GM19397 (cell line): ENCODE data around the gene HRAS.
A peak's percentile ranks its signal among the peaks of the same experiment; 100 is the strongest.
"Not testable (repeated sequence)": the region's sequence is repeated elsewhere in the genome, so short reads cannot be mapped to it uniquely, and the experiment has no call there.

ENCODE experiments used
- ATAC-seq: cut with Tn5 transposase; IDR thresholded peaks from one replicate; pipeline ENCODE4 v1.9.1; 2021; ENCODE audit warnings: mild to moderate bottlenecking, moderate library complexity; ENCODE audit not compliant: unreplicated experiment

The HRAS gene

GRCh38 chr11:534396-535209, 773 bp downstream of the HRAS start:
- ATAC-seq = no peak

- no peak for ATAC-seq
Observed at GRCh38 chr11:533586-534395, 1.6 kb downstream of the HRAS start.

- ATAC-seq = no peak
Observed at GRCh38 chr11:532986-533585, 2.3 kb downstream of the HRAS start.

GRCh38 chr11:532527-532985, 2.8 kb downstream of the HRAS start:
- no peak for ATAC-seq

- ATAC-seq = no peak
Observed at GRCh38 chr11:531919-532526, 3.4 kb downstream of the HRAS start.

- ATAC-seq = no peak
Observed at GRCh38 chr11:530960-531831, 4.2 kb downstream of the HRAS start.

GRCh38 chr11:529728-530411, 5.5 kb downstream of the HRAS start:
- ATAC-seq = no peak

GRCh38 chr11:528815-529727, 6.3 kb downstream of the HRAS start:
- no peak for ATAC-seq

GRCh38 chr11:528166-528814, 7.1 kb downstream of the HRAS start:
- no peak for ATAC-seq

GRCh38 chr11:526192-526591, 9.2 kb downstream of the HRAS start:
- ATAC-seq = no peak

- ATAC-seq = no peak
Observed at GRCh38 chr11:521177-521688, 14.1 kb downstream of the HRAS start.

- no peak for ATAC-seq
Observed at GRCh38 chr11:520428-521176, 14.8 kb downstream of the HRAS start.

GRCh38 chr11:518463-519202, 16.7 kb downstream of the HRAS start:
- peak; percentile 90 for ATAC-seq

- ATAC-seq = not testable (repeated sequence)
Observed at GRCh38 chr11:516918-517685, 18.3 kb downstream of the HRAS start.

GRCh38 chr11:516400-516799, 19.0 kb downstream of the HRAS start:
- ATAC-seq = no peak

GRCh38 chr11:515131-515530, 20.2 kb downstream of the HRAS start:
- ATAC-seq = no peak
